ENCODE data around the gene GRAMD1B.

GRCh38 chr11:123516238-123516637, 86.2 kb downstream of the GRAMD1B start:
- TF ChIP-seq CTCF (IDR thresholded peaks at IDR 0.05) (no peak), POLR2A (IDR thresholded peaks at IDR 0.05) (no peak)
